GM12874 (cell line): ENCODE results near the gene STX4.

ENCODE experiments used
- CTCF ChIP-seq: IDR thresholded peaks from 2 replicates; pipeline ENCODE4 v1.5.1; 2011; ENCODE audit warnings: low read depth, mild to moderate bottlenecking, control low read depth, low read length, moderate library complexity; ENCODE audit not compliant: insufficient read depth

The STX4 gene

GRCh38 chr16:30989469-30990047, 43.8 kb upstream of the STX4 start:
- TF ChIP-seq CTCF = no peak

- TF ChIP-seq CTCF = no peak
These were observed 43.3 kb upstream of the STX4 start for GRCh38 chr16:30990105-30990504.

GRCh38 chr16:30991052-30991451, 42.3 kb upstream of the STX4 start:
- no peak for TF ChIP-seq CTCF

- no peak for TF ChIP-seq CTCF
These were observed 41.0 kb upstream of the STX4 start for GRCh38 chr16:30992276-30992780.

- no peak for TF ChIP-seq CTCF
These were observed 40.2 kb upstream of the STX4 start for GRCh38 chr16:30992931-30993816.

GRCh38 chr16:30995927-30996323, 37.4 kb upstream of the STX4 start:
- no peak for TF ChIP-seq CTCF

- no peak for TF ChIP-seq CTCF
These were observed 36.9 kb upstream of the STX4 start for GRCh38 chr16:30996324-30996984.
